CD8-positive, alpha-beta memory T cell (primary cell): ENCODE measurements around the gene OIP5. TPM values are rescaled to one million over a fixed set of nuclear protein-coding genes. Genes with fewer than 3 reads are reported as not detected.
"Not testable (repeated sequence)": the region's sequence is repeated elsewhere in the genome, so short reads cannot be mapped to it uniquely, and the experiment has no call there.

Experiments used
- CTCF ChIA-PET: fragments of 350-600 bp; sonication (Branson Sonifier 250); formaldehyde crosslinking; loops from one replicate; lab custom pipeline; 2021; ENCODE audit warnings: antibody characterized with exemption; lab: Charles Lee
- POLR2A ChIA-PET: fragments of 350-600 bp; sonication (Branson Sonifier 250); formaldehyde crosslinking; loops from one replicate; lab custom pipeline; 2021; ENCODE audit warnings: antibody characterized with exemption; lab: Charles Lee
- DNase-seq, 5 donors: peaks; one replicate each; pipeline versions ENCODE4 v3.0.0 to v3.0.0-alpha.2; 2020 to 2022; ENCODE audit warnings: mixed read lengths in 1 of 5
- H3K27ac ChIP-seq: one replicate; pipeline ENCODE4 v1.7.0; 2013; ENCODE audit warnings: low read depth, mild to moderate bottlenecking, low read length, moderate library complexity
- H3K27me3 ChIP-seq: 2 replicates; pipeline ENCODE4 v1.7.0; 2013; ENCODE audit warnings: low read length, mild to moderate bottlenecking; ENCODE audit not compliant: insufficient read depth, poor library complexity, severe bottlenecking
- H3K36me3 ChIP-seq: 2 replicates; pipeline ENCODE4 v1.7.0; 2013; ENCODE audit warnings: mild to moderate bottlenecking, low read length, moderate library complexity; ENCODE audit not compliant: insufficient read depth
- H3K4me1 ChIP-seq: 2 replicates; pipeline ENCODE4 v1.7.0; 2013; ENCODE audit warnings: mild to moderate bottlenecking, low read length, moderate library complexity; ENCODE audit not compliant: insufficient read depth
- H3K4me3 ChIP-seq: 2 replicates; pipeline ENCODE4 v1.7.0; 2013; ENCODE audit warnings: mild to moderate bottlenecking, low read length
- H3K9me3 ChIP-seq: 2 replicates; pipeline ENCODE4 v1.7.0; 2013; ENCODE audit warnings: mild to moderate bottlenecking, low read length
- H3K27ac Mint-ChIP-seq, 8 donors: one replicate each; pipeline ENCODE4 v1.8.0; 2020 to 2021; ENCODE audit warnings: mixed read lengths in 8 of 8, mild to moderate bottlenecking in 6 of 8, inconsistent platforms in 3 of 8, moderate library complexity in 3 of 8
- H3K27me3 Mint-ChIP-seq, 2 donors: one replicate each; pipeline ENCODE4 v1.8.0; 2020 to 2021; ENCODE audit warnings: mixed read lengths in 2 of 2, mild to moderate bottlenecking in 1 of 2, moderate library complexity in 1 of 2
- H3K36me3 Mint-ChIP-seq, 3 donors: one replicate each; pipeline ENCODE4 v1.8.0; 2020 to 2021; ENCODE audit warnings: mixed read lengths in 3 of 3, inconsistent platforms in 1 of 3, mild to moderate bottlenecking in 1 of 3
- H3K4me1 Mint-ChIP-seq, 3 donors: one replicate each; pipeline ENCODE4 v1.8.0; 2020 to 2021; ENCODE audit warnings: mixed read lengths in 3 of 3, inconsistent platforms in 1 of 3, mild to moderate bottlenecking in 1 of 3
- H3K4me3 Mint-ChIP-seq, 7 donors: one replicate each; pipeline ENCODE4 v1.8.0; 2020 to 2021; ENCODE audit warnings: mixed read lengths in 7 of 7, mild to moderate bottlenecking in 6 of 7, moderate library complexity in 4 of 7, inconsistent platforms in 2 of 7
- H3K9me3 Mint-ChIP-seq, 5 donors: one replicate each; pipeline ENCODE4 v1.8.0; 2020 to 2022; ENCODE audit warnings: mixed read lengths in 5 of 5, mild to moderate bottlenecking in 3 of 5, moderate library complexity in 2 of 5, inconsistent platforms in 1 of 5
- polyA plus RNA-seq: library from polyadenylated mRNA; unstranded; fragments of 300-500 nt; fragmentation: Illumina TruSeq; gene quantifications from one replicate; pipeline ENCODE4 v1.2.3, GENCODE V29; 2021
- total RNA-seq, 2 experiments: library from RNA; stranded (reverse); gene quantifications; one replicate each; pipeline ENCODE4 v1.2.3, GENCODE V29; 2021

OIP5 gene
- total and polyA plus RNA-seq, 3 experiments from 2014 or later, result 0.58 to 19.0 (median 16.2) TPM

GRCh38 chr15:41331281-41331680 lies 1.1 kb downstream of the OIP5 start:
- H3K36me3 Mint-ChIP-seq, result peaks cover 0 to 26% (median 2%) of the 10 kb centered on the region in 3 donors

DNA sequence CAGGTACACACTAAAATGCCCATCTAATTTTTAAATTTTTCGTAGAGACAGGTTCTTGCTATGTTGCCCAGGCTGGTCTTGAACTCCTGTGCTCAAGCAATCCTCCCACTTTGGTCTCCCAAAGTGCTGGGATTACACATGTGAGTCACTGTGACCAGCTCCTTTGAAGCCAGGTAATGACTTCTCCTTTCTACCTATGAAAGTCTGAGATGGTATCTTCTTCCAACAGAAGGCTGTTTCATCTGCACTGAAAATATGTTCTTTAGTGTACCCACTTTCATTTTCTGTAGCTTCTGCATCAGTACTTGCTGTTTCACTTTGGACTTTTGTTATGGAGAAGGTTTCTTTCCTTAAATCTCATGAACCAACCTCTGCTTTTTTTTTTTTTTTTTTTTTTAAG lies 8.8 kb downstream of the OIP5 start:
- Histone ChIP-seq H3K4me1 (no peaks in the 10 kb centered on the region), H3K9me3 (no peaks in the 10 kb centered on the region), H3K27me3 (no peaks in the 10 kb centered on the region), H3K4me3 (no peak overlapping the region), H3K36me3 (no peaks in the 10 kb centered on the region), H3K27ac (no peak overlapping the region)
- POLR2A ChIA-PET, result no interaction called here
- CTCF ChIA-PET, result interaction anchor here (1.9 kb wide), 1 partner anchor 9 kb away, joined by 7 read pairs; the partner anchor contains the start of genes NUSAP1 and OIP5
- H3K4me1 Mint-ChIP-seq, result peaks cover 0 to 12% (median 0%) of the 10 kb centered on the region in 3 donors
- no peaks in the 10 kb centered on the region for H3K9me3 Mint-ChIP-seq
- no peaks in the 10 kb centered on the region for H3K27me3 Mint-ChIP-seq
- no peak overlapping the region for H3K4me3 Mint-ChIP-seq
- DNase-seq, result no peak
- H3K36me3 Mint-ChIP-seq, result peaks cover 0 to 25% (median 0%) of the 10 kb centered on the region in 3 donors
- H3K27ac Mint-ChIP-seq, result peak overlapping the region in 2 of 8 donors; percentile 23 to 43

More at GRCh38 chr15:41331281-41331680, 1.1 kb downstream of the OIP5 start:
- CTCF ChIA-PET, result interaction anchor here (0.7 to 1.3 kb wide), 2 partner anchors 100 to 171 kb away, joined by 3 to 4 read pairs; partner anchors contain the start of genes CHP1 and EXD1
- Mint-ChIP-seq H3K4me3 (peak overlapping the region; percentile 90 to 100 (median 99)), H3K27me3 (peaks cover 0 to 1% of the 10 kb centered on the region in 2 donors), H3K27ac (peak overlapping the region; percentile 64 to 96 (median 90)), H3K9me3 (no peaks in the 10 kb centered on the region), H3K4me1 (peaks cover 22 to 55% (median 31%) of the 10 kb centered on the region in 3 donors)
- Histone ChIP-seq H3K4me3 (no peak overlapping the region), H3K36me3 (no peaks in the 10 kb centered on the region), H3K27ac (no peak overlapping the region), H3K27me3 (no peaks in the 10 kb centered on the region), H3K4me1 (peaks cover 8% of the 10 kb centered on the region), H3K9me3 (no peaks in the 10 kb centered on the region)
- DNase-seq, result no peak
- POLR2A ChIA-PET, result interaction anchor here (2.3 kb wide), 1 partner anchor 48 kb away, joined by 13 read pairs; no protein-coding TSS in a partner anchor

DNA sequence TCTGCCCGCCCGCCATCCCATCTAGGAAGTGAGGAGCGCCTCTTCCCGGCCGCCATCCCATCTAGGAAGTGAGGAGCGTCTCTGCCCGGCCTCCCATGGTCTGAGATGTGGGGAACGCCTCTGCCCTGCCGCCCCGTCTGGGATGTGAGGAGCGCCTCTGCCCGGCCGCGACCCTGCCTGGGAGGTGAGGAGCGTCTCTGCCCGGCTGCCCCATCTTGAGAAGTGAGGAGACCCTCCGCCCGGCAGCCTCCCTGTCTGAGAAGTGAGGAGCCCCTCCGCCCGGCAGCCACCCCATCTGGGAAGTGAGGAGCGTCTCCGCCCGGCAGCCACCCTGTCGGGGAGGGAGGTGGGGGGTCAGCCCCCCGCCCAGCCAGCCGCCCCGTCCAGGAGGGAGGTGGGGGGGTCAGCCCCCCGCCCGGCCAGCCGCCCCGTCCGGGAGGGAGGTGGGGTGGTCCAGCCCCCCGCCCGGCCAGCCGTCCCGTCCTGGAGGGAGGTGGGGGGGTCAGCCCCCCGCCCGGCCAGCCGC lies 11.5 kb downstream of the OIP5 start:
- H3K9me3 Mint-ChIP-seq, H3K27ac ChIP-seq, DNase-seq, H3K9me3 ChIP-seq, H3K4me1 ChIP-seq, H3K4me1 Mint-ChIP-seq, H3K36me3 ChIP-seq, H3K27me3 Mint-ChIP-seq, CTCF ChIA-PET, H3K27ac Mint-ChIP-seq, H3K4me3 ChIP-seq, POLR2A ChIA-PET, H3K4me3 Mint-ChIP-seq, H3K27me3 ChIP-seq: not testable (repeated sequence)
- H3K36me3 Mint-ChIP-seq, result peaks cover 0 to 25% (median 0%) of the 10 kb centered on the region in 3 donors

DNA sequence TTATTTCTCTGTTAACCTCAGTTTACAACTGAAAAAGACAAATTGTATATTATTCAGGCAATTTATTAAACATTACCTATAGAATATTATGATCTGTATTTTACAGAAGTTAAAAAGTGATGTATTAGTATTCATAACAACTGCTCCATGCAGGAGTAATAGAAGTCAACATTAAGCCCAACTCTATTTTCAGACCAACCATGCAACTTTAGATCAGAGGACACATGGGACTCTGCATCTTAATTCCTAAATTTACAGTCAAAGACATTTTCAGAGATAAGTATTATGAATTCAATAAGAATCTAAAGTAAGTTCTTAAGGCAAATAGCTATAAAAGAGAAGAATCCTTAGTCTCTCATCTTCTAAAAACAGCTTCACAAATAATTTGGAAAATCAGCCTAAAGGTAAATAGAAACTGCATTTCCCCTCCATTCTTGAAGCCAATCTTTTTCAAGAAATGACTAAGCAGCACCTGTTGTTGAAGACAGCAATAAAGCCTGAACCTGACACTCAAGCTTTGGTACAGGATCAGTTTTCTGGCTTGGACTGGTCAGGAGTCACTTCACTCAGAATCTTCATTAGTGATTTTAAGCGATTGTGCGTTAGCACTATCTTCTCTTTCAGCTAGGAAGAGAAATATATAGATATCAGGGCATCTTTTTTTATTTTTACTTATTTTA lies 23.0 kb downstream of the OIP5 start:
- H3K9me3 ChIP-seq, result no peaks in the 10 kb centered on the region
- H3K36me3 ChIP-seq, result no peaks in the 10 kb centered on the region
- H3K27me3 Mint-ChIP-seq, result no peaks in the 10 kb centered on the region
- ChIA-PET CTCF (no interaction called here), POLR2A (no interaction called here)
- no peak overlapping the region for H3K27ac ChIP-seq
- no peaks in the 10 kb centered on the region for H3K9me3 Mint-ChIP-seq
- no peak overlapping the region for H3K4me3 Mint-ChIP-seq
- H3K4me1 ChIP-seq, result no peaks in the 10 kb centered on the region
- H3K36me3 Mint-ChIP-seq, result peaks cover 0 to 40% (median 0%) of the 10 kb centered on the region in 3 donors
- H3K4me3 ChIP-seq, result no peak overlapping the region
- H3K4me1 Mint-ChIP-seq, result peaks cover 1 to 4% (median 3%) of the 10 kb centered on the region in 3 donors
- no peaks in the 10 kb centered on the region for H3K27me3 ChIP-seq
- no peak overlapping the region for H3K27ac Mint-ChIP-seq
- no peak for DNase-seq

GRCh38 chr15:41307679-41308078 lies 24.7 kb downstream of the OIP5 start:
- Histone ChIP-seq H3K9me3 (no peaks in the 10 kb centered on the region), H3K27me3 (no peaks in the 10 kb centered on the region), H3K36me3 (no peaks in the 10 kb centered on the region), H3K4me1 (no peaks in the 10 kb centered on the region), H3K27ac (no peak overlapping the region), H3K4me3 (no peak overlapping the region)
- Mint-ChIP-seq H3K4me3 (no peak overlapping the region), H3K4me1 (peaks cover 2 to 13% (median 13%) of the 10 kb centered on the region in 3 donors), H3K27me3 (no peaks in the 10 kb centered on the region), H3K9me3 (no peaks in the 10 kb centered on the region), H3K36me3 (peaks cover 0 to 30% (median 0%) of the 10 kb centered on the region in 3 donors), H3K27ac (peak overlapping the region in 1 of 8 donors; percentile 43)
- ChIA-PET CTCF (no interaction called here), POLR2A (no interaction called here)
- DNase-seq, result no peak

- POLR2A ChIA-PET, result no interaction called here
- Histone ChIP-seq H3K4me3 (no peak overlapping the region), H3K27ac (no peak overlapping the region), H3K36me3 (no peaks in the 10 kb centered on the region), H3K4me1 (no peaks in the 10 kb centered on the region), H3K9me3 (no peaks in the 10 kb centered on the region), H3K27me3 (no peaks in the 10 kb centered on the region)
- CTCF ChIA-PET, result interaction anchor here (0.9 kb wide), 1 partner anchor 14 kb away, joined by 3 read pairs; no protein-coding TSS in a partner anchor
- peaks cover 0 to 26% (median 4%) of the 10 kb centered on the region in 3 donors for H3K36me3 Mint-ChIP-seq
- H3K27ac Mint-ChIP-seq, result peak overlapping the region in 4 of 8 donors; percentile 2 to 88 (median 23)
- H3K27me3 Mint-ChIP-seq, result no peaks in the 10 kb centered on the region
- DNase-seq, result no peak
- H3K4me3 Mint-ChIP-seq, result no peak overlapping the region
- H3K4me1 Mint-ChIP-seq, result peaks cover 6 to 21% (median 16%) of the 10 kb centered on the region in 3 donors
- no peaks in the 10 kb centered on the region for H3K9me3 Mint-ChIP-seq
These were observed 28.1 kb downstream of the OIP5 start for GRCh38 chr15:41304149-41304770.

GRCh38 chr15:41301587-41301986 lies 30.8 kb downstream of the OIP5 start:
- peaks cover 6 to 21% (median 16%) of the 10 kb centered on the region in 3 donors for H3K4me1 Mint-ChIP-seq
- H3K27ac Mint-ChIP-seq, result no peak overlapping the region
- ChIA-PET POLR2A (no interaction called here), CTCF (no interaction called here)
- H3K36me3 Mint-ChIP-seq, result peaks cover 5 to 35% (median 9%) of the 10 kb centered on the region in 3 donors
- H3K4me3 ChIP-seq, result no peak overlapping the region
- H3K9me3 Mint-ChIP-seq, result no peaks in the 10 kb centered on the region
- H3K27me3 Mint-ChIP-seq, result no peaks in the 10 kb centered on the region
- DNase-seq, result no peak
- no peaks in the 10 kb centered on the region for H3K4me1 ChIP-seq
- H3K9me3 ChIP-seq, result no peaks in the 10 kb centered on the region
- no peak overlapping the region for H3K27ac ChIP-seq
- no peaks in the 10 kb centered on the region for H3K36me3 ChIP-seq
- no peak overlapping the region for H3K4me3 Mint-ChIP-seq
- no peaks in the 10 kb centered on the region for H3K27me3 ChIP-seq

DNA sequence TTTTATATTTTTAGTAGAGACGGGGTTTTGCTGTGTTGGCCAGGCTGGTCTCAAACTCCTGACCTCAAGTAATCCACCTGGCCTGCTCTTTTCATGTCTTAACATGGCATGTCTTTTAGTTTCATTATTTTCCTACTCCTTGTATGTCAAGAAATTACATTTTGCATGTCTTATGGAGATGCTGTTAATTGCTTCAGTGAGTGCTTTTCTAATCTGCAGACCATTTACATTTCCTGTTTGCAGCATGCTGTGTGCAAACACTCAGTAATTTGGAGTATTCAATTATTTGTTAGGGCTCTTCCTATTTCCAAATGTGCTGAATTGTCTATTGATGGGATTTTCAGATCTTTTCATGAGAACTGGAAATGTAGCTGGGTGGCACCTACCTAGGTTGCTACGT lies 31.3 kb downstream of the OIP5 start:
- POLR2A ChIA-PET, H3K36me3 ChIP-seq: not testable (repeated sequence)

More for the DNA sequence above, 31.3 kb downstream of the OIP5 start:
- H3K4me1 ChIP-seq, H3K27ac ChIP-seq, CTCF ChIA-PET, H3K9me3 ChIP-seq, H3K27me3 ChIP-seq, DNase-seq, H3K4me3 Mint-ChIP-seq, H3K27me3 Mint-ChIP-seq, H3K9me3 Mint-ChIP-seq, H3K4me3 ChIP-seq: not testable (repeated sequence)
- H3K36me3 Mint-ChIP-seq, result peaks cover 5 to 35% (median 9%) of the 10 kb centered on the region in 3 donors
- H3K4me1 Mint-ChIP-seq, result peaks cover 6 to 21% (median 16%) of the 10 kb centered on the region in 3 donors
- peak overlapping the region in 2 of 8 donors; percentile 57 to 69 for H3K27ac Mint-ChIP-seq
